Activated T-cell treated with anti-CD3 and anti-CD28 coated beads, Interleukin-2, amount 50 U/mL, for 72 hours (primary cell): ENCODE results near the gene CBX4. TPM values are rescaled to one million over a fixed set of nuclear protein-coding genes. Genes with fewer than 3 reads are reported as not detected.

Experiments
- ATAC-seq, 2 donors: fragments of 150-1000 bp; cut with Tn5 transposase; replicated peaks in 1 of 2; 2 replicates each; pipeline ENCODE4 v1.10.0; 2021; ENCODE audit warnings: moderate library complexity in 2 of 2, mild to moderate bottlenecking in 1 of 2
- DNase-seq, 2 donors: peaks; one replicate each; pipeline ENCODE4 v3.0.0; 2021 to 2022; ENCODE audit warnings: mixed read lengths in 1 of 2
- H3K27ac Mint-ChIP-seq: one replicate; pipeline ENCODE4 v1.8.0; 2022; ENCODE audit warnings: mild to moderate bottlenecking, moderate library complexity, mixed read lengths
- H3K27me3 Mint-ChIP-seq: one replicate; pipeline ENCODE4 v1.8.0; 2022; ENCODE audit warnings: low read depth, mixed read lengths
- H3K36me3 Mint-ChIP-seq, 2 donors: one replicate each; pipeline ENCODE4 v1.8.0; 2022; ENCODE audit warnings: mixed read lengths in 2 of 2, mild to moderate bottlenecking in 1 of 2; ENCODE audit not compliant: insufficient read depth in 2 of 2
- H3K4me1 Mint-ChIP-seq: one replicate; pipeline ENCODE4 v1.8.0; 2022; ENCODE audit warnings: low read depth, mixed read lengths
- H3K4me3 Mint-ChIP-seq, 2 donors: one replicate each; pipeline ENCODE4 v1.8.0; 2022; ENCODE audit warnings: mild to moderate bottlenecking in 2 of 2, mixed read lengths in 2 of 2, moderate library complexity in 2 of 2
- H3K9me3 Mint-ChIP-seq, 2 donors: one replicate each; pipeline ENCODE4 v1.8.0; 2022; ENCODE audit warnings: mixed read lengths in 2 of 2
- total RNA-seq, 2 donors: library from RNA; stranded (reverse); gene quantifications; one replicate each; pipeline ENCODE4 v1.2.3, GENCODE V29; 2022

The CBX4 gene
- total RNA-seq, 2 donors from 2014 or later, result 38.3 to 45.8 TPM

- DNase-seq (no peak), ATAC-seq (no peak)
- Mint-ChIP-seq H3K36me3 (peaks cover 0 to 3% of the 10 kb centered on the region in 2 donors), H3K27ac (peak overlapping the region; percentile 4), H3K4me3 (peak overlapping the region; percentile 44 to 68), H3K9me3 (no peaks in the 10 kb centered on the region), H3K4me1 (peaks cover 25% of the 10 kb centered on the region), H3K27me3 (peaks cover 46% of the 10 kb centered on the region)
These were observed 24.9 kb downstream of the CBX4 start for GRCh38 chr17:79814127-79814973.

DNA sequence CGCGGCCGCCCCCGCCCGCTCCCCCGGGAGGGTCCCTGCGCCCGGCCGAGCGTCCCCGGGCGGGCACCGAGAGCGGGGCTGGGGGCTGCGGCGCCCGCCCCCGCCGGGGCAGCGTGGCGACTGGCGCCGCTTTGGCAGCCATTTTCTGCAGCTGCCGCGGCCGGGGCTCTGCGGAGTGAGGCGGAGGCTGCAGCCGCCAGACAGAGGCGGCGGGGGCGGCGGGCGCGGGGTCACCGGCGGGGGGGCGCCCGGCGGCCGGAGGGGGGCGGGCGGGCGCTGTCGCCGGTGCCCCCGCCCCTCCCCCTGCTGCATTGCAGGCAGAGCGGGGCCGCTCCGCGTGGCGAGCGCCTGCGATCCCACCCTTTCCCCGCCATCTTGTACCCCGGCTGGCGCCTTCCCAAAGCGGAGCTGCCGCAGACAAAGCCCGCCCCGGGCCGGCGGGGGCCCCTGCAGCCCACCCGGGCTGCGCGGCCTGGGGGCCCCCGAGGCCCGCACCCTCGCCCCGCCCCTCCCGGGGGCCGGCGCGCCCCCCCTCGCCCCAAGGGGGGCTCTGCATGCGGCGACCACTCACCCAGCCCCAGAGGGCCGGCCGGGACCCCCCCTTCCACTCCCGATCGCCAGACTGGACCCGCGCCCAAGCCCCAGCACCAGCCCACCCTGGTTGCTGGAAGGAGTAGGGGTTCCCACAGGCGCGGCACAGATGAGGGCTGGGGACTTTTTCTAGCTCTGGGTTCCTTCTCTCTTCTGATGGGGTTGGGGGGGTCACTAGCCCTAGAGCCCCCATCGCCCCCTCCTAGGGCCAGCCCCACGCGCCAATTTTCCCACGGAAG, 25.7 kb downstream of the CBX4 start:
- Mint-ChIP-seq H3K27ac (no peak overlapping the region), H3K9me3 (no peaks in the 10 kb centered on the region), H3K36me3 (peaks cover 0 to 3% of the 10 kb centered on the region in 2 donors), H3K4me1 (peaks cover 32% of the 10 kb centered on the region), H3K27me3 (peaks cover 54% of the 10 kb centered on the region), H3K4me3 (peak overlapping the region; percentile 27 to 68)
- ATAC-seq (no peak), DNase-seq (no peak)

DNA sequence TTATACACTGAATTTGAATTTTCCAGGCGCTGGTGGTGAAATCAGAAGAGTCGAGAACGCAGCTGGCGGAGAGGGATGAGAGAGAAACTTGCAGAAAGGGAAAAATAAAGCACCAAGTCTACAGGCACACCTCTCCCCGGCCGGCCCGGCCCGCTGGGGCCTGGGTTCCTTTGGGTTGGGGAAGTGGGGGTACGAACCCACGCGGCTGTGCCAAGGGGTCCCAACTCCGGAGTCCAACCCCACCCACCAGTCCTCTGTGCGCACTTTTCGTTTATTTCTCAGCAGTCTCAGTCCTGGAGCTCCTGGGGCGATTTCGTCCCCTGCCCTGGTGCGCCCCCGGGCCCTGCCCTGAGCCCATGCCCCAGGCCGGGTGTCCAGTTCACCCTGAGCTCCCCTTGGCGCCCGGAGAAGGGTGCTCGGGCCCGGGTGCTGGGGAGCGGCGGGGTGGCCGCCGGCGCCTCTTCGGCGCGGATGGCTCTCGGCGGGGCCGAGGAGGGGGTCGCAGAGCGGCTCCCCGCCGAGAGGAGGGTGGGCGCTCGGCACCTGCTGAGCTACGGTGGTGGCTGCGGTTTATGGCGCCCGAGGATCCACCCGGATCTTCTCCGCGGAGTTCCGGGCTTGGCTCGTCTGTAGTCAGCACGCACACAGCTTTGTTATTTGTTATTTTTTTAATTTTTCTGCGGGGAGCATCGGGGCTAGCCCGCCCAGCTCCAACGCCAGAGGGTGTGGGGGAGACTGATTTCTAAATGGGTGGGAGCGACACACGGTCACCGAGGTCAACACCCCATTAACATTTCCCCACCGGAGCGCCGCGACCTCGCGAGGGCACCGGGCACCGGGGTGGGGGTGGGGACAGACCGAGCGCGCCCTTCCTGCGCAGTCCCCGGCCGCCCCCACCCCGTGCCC, 26.6 kb downstream of the CBX4 start:
- H3K9me3 Mint-ChIP-seq, result no peaks in the 10 kb centered on the region
- H3K27ac Mint-ChIP-seq, result no peak overlapping the region
- ATAC-seq (no peak), DNase-seq (no peak)
- peaks cover 37% of the 10 kb centered on the region for H3K4me1 Mint-ChIP-seq
- peak overlapping the region; percentile 73 to 81 for H3K4me3 Mint-ChIP-seq
- peaks cover 60% of the 10 kb centered on the region for H3K27me3 Mint-ChIP-seq
- peaks cover 0 to 3% of the 10 kb centered on the region in 2 donors for H3K36me3 Mint-ChIP-seq

- H3K27me3 Mint-ChIP-seq, result peaks cover 60% of the 10 kb centered on the region
- H3K9me3 Mint-ChIP-seq, result no peaks in the 10 kb centered on the region
- peaks cover 37% of the 10 kb centered on the region for H3K4me1 Mint-ChIP-seq
- DNase-seq, result no peak
- H3K36me3 Mint-ChIP-seq, result peaks cover 0 to 3% of the 10 kb centered on the region in 2 donors
- no peak overlapping the region for H3K27ac Mint-ChIP-seq
- no peak for ATAC-seq
- H3K4me3 Mint-ChIP-seq, result peak overlapping the region; percentile 66 to 81
These were observed 27.3 kb downstream of the CBX4 start for GRCh38 chr17:79811868-79812352.

DNA sequence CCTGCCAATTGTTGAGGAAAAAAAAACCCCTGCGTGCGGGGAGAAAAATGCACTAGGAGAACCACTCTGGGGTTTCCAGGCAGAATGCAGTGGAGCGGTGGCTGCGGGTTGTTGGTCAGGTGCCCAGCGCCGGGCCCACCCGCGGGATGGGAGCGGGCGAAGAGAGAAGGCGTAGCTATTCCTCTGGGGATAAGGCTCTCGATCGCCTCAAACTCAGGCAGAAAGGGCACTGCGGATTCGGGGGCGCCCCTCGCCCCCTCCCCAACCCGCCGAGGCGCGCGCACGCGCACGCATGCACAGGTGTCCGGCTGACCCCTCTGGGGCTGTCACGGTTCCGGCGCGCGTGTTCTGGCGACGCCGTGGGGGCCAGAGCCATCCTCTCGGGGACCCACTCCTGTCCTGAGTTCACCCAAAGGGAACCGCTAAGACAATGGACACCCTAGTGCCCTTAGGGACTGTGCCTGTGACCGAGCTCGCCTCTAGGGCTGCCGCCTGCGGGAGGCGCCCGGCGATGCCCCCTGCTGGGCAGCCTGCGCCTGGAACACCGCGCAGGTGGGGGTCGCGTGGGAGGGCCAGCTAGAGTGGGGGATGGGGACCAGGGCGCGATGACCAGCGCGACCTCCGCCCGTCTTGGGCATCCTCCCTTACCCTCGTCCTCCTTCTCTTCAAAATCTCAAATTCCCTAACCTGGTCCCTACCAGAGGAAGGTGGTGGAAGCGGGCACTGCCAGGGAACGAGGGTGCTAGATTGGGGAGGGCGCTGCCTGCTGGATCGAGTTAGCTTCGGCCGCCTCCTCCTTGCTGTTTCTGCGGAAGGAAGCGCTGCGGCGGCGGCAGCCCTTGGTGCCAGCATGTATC, 28.0 kb downstream of the CBX4 start:
- H3K9me3 Mint-ChIP-seq, result no peaks in the 10 kb centered on the region
- peaks cover 0 to 3% of the 10 kb centered on the region in 2 donors for H3K36me3 Mint-ChIP-seq
- H3K27ac Mint-ChIP-seq, result no peak overlapping the region
- peaks cover 44% of the 10 kb centered on the region for H3K4me1 Mint-ChIP-seq
- ATAC-seq (peak; percentile 36 to 47), DNase-seq (peak; percentile 55 to 66)
- peaks cover 61% of the 10 kb centered on the region for H3K27me3 Mint-ChIP-seq
- H3K4me3 Mint-ChIP-seq, result peak overlapping the region; percentile 73 to 81

- no peak overlapping the region for H3K27ac Mint-ChIP-seq
- H3K4me1 Mint-ChIP-seq, result peaks cover 52% of the 10 kb centered on the region
- H3K4me3 Mint-ChIP-seq, result peak overlapping the region; percentile 73 to 75
- H3K9me3 Mint-ChIP-seq, result no peaks in the 10 kb centered on the region
- ATAC-seq (peak; percentile 89 to 90), DNase-seq (peak; percentile 83 to 87)
- H3K36me3 Mint-ChIP-seq, result peaks cover 0 to 3% of the 10 kb centered on the region in 2 donors
- peaks cover 66% of the 10 kb centered on the region for H3K27me3 Mint-ChIP-seq
These were observed 28.9 kb downstream of the CBX4 start for GRCh38 chr17:79810130-79811010.

DNA sequence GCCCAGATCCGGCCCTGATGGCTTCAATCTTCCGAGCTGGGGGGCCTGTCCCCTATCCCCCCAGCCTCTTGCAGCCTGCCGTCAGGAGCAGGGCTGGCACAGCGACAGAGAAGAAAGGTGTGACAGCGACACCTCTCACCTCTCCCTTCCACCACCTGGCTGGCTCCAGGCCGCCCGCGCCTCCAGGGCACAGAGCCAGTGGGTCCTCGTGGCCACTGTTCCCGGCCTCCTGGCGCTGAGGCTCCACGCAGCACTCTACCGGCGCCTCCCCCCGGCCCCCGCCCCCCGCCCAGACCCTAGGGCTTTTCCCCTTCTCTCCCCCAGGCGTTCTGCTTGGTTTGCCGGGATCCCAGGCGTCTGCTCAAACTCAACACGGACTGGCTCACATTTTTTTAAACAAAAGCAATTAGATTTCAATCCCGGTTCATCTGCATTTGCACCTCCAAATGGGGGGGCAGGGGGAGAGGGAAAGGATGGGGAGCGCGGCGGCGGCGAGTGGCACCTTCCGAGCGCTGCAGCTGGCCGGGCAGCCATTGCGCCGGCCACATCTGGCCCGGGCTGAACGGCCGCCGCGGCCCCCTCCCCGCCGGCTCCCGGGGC, 29.6 kb downstream of the CBX4 start:
- no peak for DNase-seq
- no peak for ATAC-seq
- H3K4me3 Mint-ChIP-seq, result peak overlapping the region; percentile 68 to 77

GRCh38 chr17:79808763-79809529, 30.3 kb downstream of the CBX4 start:
- H3K4me3 Mint-ChIP-seq, result peak overlapping the region; percentile 43 to 77
- DNase-seq (no peak), ATAC-seq (no peak)
- peaks cover 0 to 3% of the 10 kb centered on the region in 2 donors for H3K9me3 Mint-ChIP-seq
- no peak overlapping the region for H3K27ac Mint-ChIP-seq
- H3K36me3 Mint-ChIP-seq, result peaks cover 2 to 3% of the 10 kb centered on the region in 2 donors
- H3K27me3 Mint-ChIP-seq, result peaks cover 66% of the 10 kb centered on the region
- peaks cover 55% of the 10 kb centered on the region for H3K4me1 Mint-ChIP-seq

More for the DNA sequence above, 29.6 kb downstream of the CBX4 start:
- H3K36me3 Mint-ChIP-seq, result peaks cover 0 to 3% of the 10 kb centered on the region in 2 donors
- H3K9me3 Mint-ChIP-seq, result no peaks in the 10 kb centered on the region
- H3K4me1 Mint-ChIP-seq, result peaks cover 58% of the 10 kb centered on the region
- no peak overlapping the region for H3K27ac Mint-ChIP-seq
- H3K27me3 Mint-ChIP-seq, result peaks cover 71% of the 10 kb centered on the region

GRCh38 chr17:79806863-79807720, 32.1 kb downstream of the CBX4 start:
- DNase-seq (no peak), ATAC-seq (no peak)
- Mint-ChIP-seq H3K9me3 (peaks cover 0 to 3% of the 10 kb centered on the region in 2 donors), H3K4me3 (no peak overlapping the region), H3K4me1 (peaks cover 50% of the 10 kb centered on the region), H3K27ac (no peak overlapping the region), H3K27me3 (peaks cover 73% of the 10 kb centered on the region), H3K36me3 (peaks cover 4 to 5% of the 10 kb centered on the region in 2 donors)

- ATAC-seq (no peak), DNase-seq (no peak)
- Mint-ChIP-seq H3K27me3 (peaks cover 74% of the 10 kb centered on the region), H3K4me1 (peaks cover 51% of the 10 kb centered on the region), H3K36me3 (peaks cover 5% of the 10 kb centered on the region in 2 donors), H3K27ac (no peak overlapping the region), H3K9me3 (peaks cover 0 to 3% of the 10 kb centered on the region in 2 donors), H3K4me3 (no peak overlapping the region)
These were observed 32.8 kb downstream of the CBX4 start for GRCh38 chr17:79806446-79806760.
